Activated CD4-positive, alpha-beta T cell treated with anti-CD3 and anti-CD28 coated beads, Interleukin-2, amount 50 U/mL, for 16 hours (primary cell): ENCODE measurements around the gene ANO6.
"Not testable (repeated sequence)": the region's sequence is repeated elsewhere in the genome, so short reads cannot be mapped to it uniquely, and the experiment has no call there.

Experiments used
- DNase-seq: peaks from one replicate; pipeline ENCODE4 v3.0.0-alpha.2; 2020

Gene ANO6

DNA sequence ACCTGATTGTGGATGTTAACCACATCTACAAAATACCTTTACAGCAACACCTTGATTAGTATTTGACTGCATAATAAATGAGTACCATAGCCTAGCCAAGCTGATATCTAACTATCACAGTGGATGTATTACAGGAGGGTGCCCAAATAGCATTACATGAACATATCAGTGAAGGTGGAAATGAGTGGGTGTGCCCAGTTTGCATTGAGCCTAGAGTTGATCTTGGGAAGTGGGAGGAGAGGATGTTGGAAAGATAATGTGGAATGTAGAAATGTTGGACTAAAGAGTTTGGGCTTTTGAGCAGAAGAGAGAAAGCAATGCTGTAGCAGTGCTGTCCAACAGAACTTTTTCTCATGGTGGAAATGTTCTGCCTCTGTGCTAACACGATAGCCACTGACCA is 98.9 kb downstream of the ANO6 start:
- no peak for DNase-seq

DNA sequence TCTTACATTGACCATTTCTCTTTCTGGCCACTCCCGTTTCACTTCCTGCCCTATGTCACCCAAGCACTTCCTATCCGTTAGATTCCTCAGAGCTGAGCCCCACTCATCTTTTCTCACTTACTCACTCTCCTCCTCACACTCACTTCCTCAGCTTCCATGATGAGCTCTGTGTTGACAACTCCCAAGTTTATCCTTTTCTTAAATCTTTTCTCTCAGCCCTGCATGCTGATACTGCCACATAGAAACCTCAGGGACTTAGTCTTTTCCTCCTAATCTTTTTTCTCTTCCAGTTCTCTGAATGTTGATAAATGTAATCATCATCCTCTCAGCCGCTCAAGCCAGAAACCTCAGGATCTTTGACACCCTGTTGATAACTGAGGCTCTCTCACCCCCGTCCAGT is 99.6 kb downstream of the ANO6 start:
- no peak for DNase-seq

DNA sequence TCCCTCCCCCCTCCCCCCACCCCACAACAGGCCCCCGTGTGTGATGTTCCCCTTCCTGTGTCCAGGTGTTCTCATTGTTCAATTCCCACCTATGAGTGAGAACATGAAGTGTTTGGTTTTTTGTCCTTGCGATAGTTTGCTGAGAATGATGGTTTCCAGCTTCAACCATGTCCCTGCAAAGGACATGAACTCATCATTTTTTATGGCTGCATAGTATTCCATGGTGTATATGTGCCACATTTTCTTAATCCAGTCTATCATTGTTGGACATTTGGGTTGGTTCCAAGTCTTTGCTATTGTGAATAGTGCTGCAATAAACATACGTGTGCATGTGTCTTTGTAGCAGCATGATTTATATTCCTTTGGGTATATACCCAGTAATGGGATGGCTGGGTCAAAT is 101.4 kb downstream of the ANO6 start:
- DNase-seq: not testable (repeated sequence)

DNA sequence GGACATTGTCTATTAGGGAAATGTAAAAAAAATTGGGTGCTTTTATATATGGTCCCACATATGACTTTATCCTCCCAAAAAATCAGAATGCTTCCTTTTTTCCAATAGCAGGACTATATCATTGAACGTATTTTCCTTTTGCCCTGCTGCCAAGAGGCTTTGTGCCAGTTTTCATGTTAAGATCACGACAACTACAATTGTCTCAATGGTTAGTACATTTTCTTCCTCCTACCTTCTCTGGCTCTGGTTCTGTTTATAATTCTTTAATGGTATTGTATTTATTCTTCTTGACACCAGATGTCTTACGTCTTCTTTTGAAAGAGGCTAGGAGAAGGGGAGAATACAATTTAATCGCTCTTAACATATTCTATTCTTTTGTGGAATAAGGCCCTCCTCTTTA is 106.9 kb downstream of the ANO6 start:
- no peak for DNase-seq

DNA sequence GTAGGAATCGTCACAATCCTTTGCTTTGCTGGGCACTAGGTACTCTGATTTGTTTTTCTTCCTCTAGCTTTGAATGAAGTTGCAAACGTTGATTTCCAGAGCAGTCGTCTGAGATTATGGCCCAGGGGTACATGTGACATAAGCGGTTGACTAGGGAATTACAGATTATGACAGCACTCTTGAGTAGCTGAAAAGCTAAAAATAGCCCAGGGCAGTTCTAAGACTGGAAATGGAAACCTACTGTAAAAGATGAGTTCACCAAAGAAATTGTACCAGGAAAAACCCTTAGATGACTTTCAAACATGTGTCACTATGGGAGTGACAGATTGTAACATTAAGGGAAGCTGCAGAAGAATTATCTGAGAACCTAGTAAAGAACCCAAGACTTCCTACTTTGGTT is 108.5 kb downstream of the ANO6 start:
- DNase-seq: no peak

DNA sequence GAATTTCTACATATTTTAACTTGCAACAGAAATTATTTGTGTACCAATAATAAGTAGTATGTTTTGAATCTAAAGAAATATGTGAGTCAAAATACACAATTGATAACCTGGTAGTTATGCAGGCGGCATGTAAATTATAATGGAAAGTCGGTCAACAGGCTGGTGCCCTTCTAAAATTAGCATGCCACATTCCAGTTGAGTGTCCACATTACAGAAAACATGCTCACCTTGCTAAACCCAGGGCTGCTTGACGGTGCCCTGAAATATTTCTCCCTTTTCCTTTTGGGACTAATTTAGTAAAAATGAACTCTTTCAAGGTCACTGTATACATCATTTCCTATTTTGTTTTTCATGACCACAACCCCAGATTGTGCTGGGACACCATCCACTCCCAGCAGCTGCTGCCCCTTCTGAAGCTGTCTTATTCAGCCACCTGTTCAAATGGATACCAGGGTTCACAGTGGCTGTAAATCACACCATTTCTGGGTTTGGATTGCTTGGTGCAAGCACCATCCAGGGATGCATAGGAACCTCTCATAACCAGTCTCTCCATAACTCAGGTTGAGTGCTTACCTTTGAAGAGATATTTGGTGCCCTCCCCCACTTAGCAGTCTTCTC is 110.6 kb downstream of the ANO6 start:
- no peak for DNase-seq

DNA sequence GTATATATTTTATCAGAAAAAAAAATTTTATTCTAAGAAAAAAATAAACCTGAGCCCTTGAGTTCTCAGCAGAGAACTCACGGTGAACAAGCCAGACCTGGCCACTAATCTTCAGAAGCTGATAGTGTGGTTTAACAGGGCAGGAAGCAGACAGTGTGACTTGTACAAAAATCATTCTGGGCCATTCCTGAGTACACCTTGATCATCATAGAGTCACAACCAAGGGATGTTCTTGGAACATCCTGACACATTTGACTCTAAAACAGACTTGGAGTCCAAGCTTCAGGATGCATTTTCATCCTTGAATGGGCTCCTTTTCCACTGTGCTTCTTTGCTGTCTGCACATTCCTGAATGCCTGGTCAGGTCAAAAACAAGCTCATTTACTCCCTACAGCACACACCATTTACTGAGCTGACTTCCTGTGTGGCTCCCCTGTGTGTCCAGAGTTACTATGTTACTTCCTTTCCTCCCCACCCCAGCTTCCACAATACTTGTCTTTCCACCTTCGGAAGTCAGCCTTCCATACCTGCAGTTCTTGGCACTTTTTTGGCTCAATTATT is 112.0 kb downstream of the ANO6 start:
- no peak for DNase-seq

DNA sequence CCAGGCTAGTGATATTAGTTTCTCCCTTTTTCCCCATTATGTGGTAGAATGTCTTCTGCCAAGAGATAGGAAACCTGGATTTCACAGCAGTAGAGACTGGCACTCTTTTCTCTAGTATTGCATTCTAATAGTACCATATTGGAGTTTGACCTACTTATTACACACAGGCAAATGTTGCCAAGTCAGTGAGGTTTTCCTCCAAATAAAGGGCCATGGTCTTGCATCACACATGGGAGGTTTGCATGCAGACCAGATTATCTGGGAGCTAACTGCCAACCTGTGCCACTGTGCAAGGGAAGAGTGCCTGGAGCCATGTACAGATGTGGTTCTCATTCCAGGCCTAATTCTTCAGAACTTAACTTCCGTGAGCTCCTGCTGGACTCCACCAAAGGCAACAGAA is 113.3 kb downstream of the ANO6 start:
- DNase-seq: no peak

DNA sequence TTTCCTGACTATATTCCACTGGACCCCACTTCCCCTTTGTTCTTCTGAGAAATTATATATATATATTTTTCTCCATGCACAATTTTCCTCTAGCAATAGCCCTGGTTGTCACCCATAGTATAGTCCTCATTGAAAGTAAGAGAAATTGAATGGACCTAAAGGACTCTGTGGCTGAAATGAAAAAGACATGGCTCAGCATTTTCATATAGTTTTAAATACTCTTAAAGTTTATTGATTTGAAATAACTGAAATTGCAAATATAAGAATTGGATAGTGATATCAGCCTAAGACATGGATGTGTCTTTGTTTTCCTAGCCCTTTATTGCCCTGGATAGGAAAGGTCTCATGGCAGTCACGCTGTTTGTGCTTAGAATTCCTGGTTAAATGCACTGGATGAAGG is 113.8 kb downstream of the ANO6 start:
- no peak for DNase-seq

DNA sequence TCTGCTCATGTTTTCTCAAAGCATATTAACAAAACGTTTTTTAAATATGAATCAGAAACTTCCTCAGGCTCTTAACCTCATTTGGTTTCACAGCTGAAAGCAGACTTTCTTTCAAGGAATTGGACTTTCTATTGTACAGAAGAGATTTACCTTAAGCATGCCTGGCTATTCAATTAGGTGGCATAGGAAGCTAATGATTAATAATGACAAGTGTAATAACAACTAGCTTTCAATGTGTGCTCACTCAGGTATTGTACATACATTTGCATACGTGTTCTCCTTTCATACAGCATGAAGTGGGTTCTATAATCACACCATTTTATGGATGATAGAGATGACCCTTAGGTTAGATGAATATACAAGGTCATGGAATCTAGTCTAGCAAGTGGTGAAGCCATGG is 115.7 kb downstream of the ANO6 start:
- no peak for DNase-seq

DNA sequence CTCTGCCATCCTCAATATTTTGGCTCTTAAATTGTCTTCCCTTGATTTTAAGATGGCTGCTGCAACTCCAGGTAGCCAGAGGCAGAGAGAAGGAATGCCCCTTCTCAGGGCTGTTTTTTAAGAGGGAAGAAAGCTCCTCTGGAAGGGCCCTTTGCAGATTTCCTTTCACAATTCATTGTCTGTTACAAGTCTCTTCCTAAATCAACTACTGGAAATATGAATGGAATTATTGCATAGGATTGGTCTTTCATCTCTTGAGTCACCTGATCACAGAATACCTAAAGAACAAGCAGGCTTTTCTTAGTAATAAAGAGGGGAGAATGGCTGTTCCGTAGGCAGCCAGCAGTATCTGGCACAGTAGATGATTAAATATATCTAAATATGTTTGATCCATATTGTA is 118.5 kb downstream of the ANO6 start:
- no peak for DNase-seq

DNA sequence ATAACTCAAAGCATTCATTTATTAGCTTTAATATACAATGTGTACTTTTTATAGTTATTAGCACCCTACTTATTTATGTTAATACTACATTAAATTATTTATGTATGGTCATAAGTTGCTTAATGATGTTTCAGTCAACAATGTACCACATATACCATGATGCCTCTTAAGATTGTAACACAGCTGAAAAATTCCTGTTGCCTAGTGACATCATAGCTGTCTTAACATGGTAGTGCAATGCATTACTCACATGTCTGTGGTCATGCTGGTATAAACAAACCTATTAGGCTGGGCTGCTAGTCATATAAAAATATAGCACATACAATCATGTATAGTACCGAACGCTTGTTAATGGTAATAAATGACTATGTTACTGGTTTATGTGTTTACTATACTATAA is 120.4 kb downstream of the ANO6 start:
- no peak for DNase-seq

DNA sequence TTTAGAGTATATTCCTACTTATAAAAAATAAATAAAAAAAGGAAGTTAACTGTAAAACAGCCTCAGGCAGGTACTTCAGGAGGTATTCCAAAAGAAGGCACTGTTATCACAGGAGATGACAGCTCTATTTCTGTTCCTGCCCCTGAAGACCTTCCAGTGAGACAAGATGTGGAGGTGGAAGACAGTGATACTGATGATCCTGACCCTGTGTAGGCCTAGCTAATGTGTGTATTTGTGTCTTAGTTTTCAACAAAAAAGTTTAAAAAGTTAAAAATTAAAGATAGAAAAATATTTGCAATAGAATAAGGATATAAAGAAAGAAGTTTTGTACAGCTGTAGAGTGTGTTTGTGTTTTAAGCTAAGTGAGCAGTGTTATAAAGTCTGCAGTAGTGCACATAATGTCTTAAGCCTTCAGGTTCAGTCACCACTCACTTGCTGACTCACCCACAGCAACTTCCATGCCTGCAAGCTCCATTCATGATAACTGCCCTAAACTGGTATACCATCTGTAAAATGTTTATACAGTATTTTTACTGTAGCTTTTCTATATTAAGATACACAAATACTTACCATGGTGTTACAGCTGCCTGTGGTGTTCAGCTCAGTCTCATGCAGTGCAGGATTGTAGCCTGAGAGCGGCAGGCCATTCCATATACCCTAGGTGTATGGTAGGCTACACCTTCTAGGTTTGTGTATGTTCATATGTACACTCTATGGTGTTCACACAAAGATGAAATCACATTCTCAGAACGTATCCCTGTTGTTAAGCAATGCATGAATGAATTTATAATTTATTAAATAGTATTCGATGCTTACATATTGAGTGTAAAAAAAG is 121.1 kb downstream of the ANO6 start:
- DNase-seq: no peak

DNA sequence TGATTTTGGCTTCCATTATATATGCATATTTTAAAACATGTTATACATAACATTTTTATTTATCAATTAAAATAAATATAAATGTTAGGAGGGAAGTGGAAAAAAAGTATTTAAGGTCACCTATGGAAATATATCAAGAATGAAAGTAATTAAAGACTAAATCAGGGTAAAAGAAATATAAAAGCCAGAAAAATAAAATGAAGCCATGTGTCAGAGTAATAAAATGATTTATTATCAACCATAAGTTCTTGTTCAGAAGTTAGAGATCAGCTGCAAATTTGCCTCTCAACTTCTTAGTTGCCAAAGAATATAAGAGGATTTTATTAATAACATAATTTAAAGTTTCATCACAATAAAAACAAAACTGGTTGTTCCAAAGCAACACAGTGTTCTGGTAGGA is 121.9 kb downstream of the ANO6 start:
- no peak for DNase-seq

DNA sequence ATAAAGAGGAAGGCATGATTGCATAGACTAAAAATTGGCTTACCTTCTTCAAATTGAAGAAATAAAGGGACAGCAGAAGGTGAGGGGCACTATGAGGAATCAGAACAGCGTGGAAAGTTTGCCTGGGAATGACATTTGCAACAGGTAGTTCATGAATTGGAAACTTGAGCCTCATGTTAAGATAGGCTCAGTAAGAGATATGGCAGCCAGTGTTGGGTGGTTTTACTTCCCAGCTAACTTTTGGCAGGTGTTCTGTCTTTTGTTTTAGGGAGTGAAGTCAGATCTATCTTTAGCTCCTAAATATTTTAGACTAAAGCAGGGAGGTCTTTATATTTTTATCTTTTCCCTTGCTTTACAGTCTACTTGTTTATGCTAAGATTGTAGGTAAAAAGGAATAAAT is 122.4 kb downstream of the ANO6 start:
- no peak for DNase-seq

DNA sequence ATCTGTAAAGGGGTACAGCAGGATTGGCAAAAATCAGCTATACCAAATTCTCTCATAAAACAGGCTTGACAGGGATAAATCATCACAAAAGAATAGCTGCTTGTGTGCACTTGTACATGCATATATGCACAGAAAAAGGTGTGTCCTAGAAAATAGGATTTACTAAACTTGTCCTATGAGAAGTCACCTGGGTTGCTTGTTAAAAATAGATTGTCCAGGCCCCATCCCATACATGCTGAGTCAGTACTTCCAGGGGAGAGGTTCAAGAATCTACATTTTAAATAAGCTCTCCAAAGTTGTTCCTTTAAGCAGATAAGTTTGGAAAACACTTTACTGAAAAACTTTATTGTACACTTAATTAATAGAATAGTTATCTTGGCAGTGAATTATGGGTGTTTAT is 123.1 kb downstream of the ANO6 start:
- DNase-seq: no peak

DNA sequence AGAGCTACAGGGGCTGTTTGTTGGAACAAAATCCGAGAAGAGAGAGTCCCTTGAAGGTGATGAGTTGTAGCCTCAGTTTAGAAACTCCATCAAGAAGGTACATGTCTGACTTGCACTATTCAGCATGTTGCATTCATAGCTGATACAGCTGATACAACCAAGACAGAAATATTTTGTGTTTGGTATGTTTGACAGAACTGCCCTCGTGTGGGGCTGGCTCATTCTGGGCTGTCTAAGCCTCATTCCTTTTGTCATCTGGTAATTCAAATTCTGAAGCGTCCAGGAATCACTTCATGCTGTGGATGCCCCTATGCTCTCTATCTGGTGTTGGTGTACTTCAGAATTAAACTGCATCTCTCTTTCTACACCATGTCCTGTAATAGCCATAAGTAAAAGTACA is 126.3 kb downstream of the ANO6 start:
- DNase-seq: no peak

DNA sequence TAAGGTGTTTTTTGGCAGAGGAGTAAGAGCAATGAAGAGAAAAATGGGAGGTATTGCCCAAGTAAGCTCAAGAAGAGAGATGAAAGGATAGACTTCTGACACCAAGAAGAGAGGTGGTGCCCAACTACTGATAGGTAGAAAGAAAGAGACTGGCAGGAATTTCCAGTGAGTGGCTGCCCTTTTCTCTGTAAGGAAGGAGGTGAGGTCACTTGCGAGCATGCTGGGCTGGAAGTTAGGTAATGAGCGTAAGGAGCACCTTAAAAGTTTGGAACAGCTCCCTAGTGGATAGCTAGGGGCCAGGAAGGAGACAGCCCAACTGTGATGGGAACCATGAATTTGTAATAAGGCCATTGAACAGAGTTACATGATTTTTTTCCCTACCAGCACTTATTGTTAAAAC is 127.0 kb downstream of the ANO6 start:
- DNase-seq: no peak

DNA sequence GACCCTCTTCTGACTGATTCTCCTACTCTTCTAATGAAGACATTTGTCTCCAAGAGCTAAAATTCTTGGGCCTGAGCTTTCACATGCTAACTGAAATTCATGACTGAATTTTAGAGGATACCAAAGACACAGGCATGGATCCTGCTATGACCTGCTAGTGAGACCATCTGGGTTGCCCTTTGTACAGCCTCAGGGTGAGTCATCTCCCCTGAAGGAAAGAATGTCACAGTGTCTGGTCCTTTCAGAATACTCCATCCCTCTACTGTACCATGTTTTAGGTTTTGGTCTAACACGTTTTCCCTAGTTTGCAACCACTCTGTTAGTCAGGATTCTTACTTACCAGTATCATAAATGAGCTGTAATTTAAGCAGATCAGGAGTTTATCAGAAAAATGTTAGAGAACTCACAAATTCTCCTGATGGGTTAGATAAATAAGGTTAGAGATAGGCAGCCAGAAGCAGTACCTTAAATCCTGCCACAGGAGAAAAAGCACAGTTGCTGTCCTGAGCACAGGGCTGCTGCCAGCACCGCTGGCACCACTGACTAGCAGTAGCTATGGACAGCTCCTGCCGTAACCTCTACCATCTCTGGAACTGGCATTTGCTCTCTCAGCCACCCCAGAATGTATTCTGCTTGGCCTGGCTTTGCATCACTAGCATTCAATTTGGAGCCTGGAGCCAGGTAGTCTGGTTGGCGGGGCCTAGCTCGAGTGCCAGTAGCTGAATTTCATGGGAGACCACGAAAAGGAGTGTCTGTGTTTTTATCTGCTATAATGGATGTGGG is 127.6 kb downstream of the ANO6 start:
- DNase-seq: no peak

DNA sequence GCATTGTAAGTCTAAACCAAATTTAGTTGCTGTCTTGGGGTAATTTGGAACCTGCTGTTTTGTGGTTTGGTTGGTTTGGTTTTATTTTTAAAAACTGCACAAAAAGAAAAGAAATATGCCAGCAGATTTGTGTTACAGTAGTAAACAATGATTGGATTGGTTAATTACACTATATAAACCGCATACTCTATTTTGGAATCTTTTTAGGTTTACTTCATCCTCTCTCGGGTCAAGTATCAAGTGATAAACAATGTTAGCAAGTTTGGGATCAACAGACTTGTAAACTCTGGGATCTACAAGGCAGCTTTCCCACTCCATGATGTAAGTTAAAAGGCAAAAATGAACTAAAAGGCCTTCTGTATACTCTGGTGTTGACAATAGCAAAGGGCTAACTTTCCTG is 132.4 kb downstream of the ANO6 start:
- no peak for DNase-seq

DNA sequence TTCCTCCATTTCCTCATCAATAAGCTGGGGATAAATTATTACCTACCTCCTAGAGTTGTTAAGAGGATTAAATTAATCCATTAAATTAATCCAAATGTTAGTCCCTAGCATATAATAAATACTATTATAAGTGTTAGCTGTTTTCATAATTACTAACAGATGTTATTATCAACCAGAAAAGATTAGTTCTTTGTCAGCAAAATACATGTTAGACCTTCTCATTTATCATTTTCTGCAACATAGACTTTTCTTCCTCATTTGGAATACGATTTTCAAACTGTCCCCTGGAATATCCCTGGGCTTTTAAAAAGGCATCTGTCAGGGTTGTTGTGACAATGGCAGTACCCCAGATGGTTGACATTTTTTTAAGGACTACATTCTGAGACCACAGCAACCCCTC is 133.1 kb downstream of the ANO6 start:
- no peak for DNase-seq

DNA sequence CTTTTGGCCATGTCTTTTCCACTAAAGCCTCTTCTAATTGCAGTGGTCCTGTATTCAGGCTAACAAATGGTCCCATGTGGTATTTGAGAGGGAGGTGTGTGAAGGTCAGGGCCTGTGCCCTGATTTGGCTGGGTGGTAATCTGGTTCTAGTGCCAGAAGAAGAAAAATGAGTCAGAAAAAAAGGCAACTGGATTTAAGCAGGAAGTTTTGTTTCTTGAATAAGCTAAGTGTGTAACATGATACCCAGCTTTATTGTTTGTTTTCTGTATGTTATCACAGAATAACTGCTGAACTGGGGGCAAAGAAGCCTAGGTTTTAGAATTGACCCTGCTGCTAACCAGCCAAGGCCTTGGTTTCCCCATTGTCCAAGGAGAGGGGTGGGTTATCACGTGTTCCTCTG is 134.0 kb downstream of the ANO6 start:
- no peak for DNase-seq

DNA sequence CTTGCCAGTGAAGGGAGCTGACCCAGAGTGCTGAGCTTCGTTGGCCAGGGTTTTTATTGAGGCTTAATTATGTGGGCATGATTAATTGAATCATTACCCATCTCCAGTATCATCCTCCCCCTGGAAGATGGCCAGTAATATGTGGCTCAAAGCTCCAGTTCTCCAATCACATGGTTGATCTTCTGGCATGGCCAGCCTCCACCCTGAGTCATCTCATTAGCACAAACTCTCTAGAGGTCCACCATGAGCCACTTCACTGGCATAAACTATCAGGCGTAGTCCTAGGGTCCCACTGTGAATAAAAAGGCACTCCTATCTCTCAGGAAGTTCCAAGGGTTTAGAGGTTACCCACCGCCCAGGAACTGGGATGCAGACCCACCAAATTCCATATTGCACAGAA is 135.0 kb downstream of the ANO6 start:
- no peak for DNase-seq
